A549 (cell line): ENCODE results near the gene PPP4R3A. TPM values are rescaled to one million over a fixed set of nuclear protein-coding genes. Genes with fewer than 3 reads are reported as not detected.

Source experiments
- ATAC-seq, 2 experiments: fragments of 200-7000 bp in 1 of 2; fragments of >200 bp in 1 of 2; cut with Nextera tagmentation in 1 of 2; cut with Tn5 transposase in 1 of 2; 3 replicates each; pipeline versions ENCODE4 v1.8.0 to v1.9.1; 2018 to 2020; ENCODE audit warnings: mild to moderate bottlenecking in 1 of 2, moderate library complexity in 1 of 2
- CTCF ChIA-PET: fragments of 300-600 bp; sonication (Branson Sonifier 250); formaldehyde crosslinking; extraction: SDS; loops from one replicate; lab custom pipeline; 2021; ENCODE audit warnings: antibody characterized with exemption, inconsistent platforms; lab: Yijun Ruan, JAX
- POLR2A ChIA-PET: fragments of 350-600 bp; formaldehyde crosslinking; extraction: SDS; loops from one replicate; lab custom pipeline; 2021; ENCODE audit warnings: antibody characterized with exemption, inconsistent platforms; lab: Yijun Ruan, JAX
- DNase-seq, 2 experiments: peaks; one replicate each; pipeline versions ENCODE4 v3.0.0 to v3.0.0-alpha.2; 2011 to 2016; ENCODE audit warnings: low read depth in 1 of 2, low spot score in 1 of 2
- FAIRE-seq: peaks from 2 replicates; lab custom pipeline; 2011; peaks lifted over from hg19 to GRCh38; lab: Jason Lieb, UNC
- H3K27ac ChIP-seq, 2 experiments: fragments of >200 bp; sonication (Bioruptor Twin); formaldehyde crosslinking; 3 replicates each; pipeline ENCODE4 v1.5.1; 2016 to 2017
- H3K4me1 ChIP-seq: fragments of >200 bp; sonication (Bioruptor Twin); formaldehyde crosslinking; 3 replicates; pipeline ENCODE4 v1.6.1; 2016
- H3K4me2 ChIP-seq: fragments of >200 bp; sonication (Bioruptor Twin); formaldehyde crosslinking; 3 replicates; pipeline ENCODE4 v1.6.1; 2016
- H3K4me3 ChIP-seq: fragments of >200 bp; sonication (Bioruptor Twin); formaldehyde crosslinking; 3 replicates; pipeline ENCODE4 v1.5.1; 2016
- H3K9me3 ChIP-seq: fragments of >200 bp; sonication (Bioruptor Twin); formaldehyde crosslinking; 3 replicates; pipeline ENCODE4 v1.6.1; 2016
- CBX8 ChIP-seq: fragments of 200-600 bp; sonication (generic); IDR thresholded peaks from 2 replicates; pipeline ENCODE4 v1.6.1; 2016
- CHD2 ChIP-seq: fragments of 150-350 bp; IDR thresholded peaks from 2 replicates; pipeline ENCODE4 v1.6.1; 2014; ENCODE audit warnings: low read length; ENCODE audit not compliant: partially characterized antibody
- CHD4 ChIP-seq: fragments of 200-600 bp; sonication (generic); IDR thresholded peaks from 2 replicates; pipeline ENCODE4 v1.6.1; 2016; ENCODE audit warnings: antibody characterized with exemption, mild to moderate bottlenecking, borderline replicate concordance
- EHMT2 ChIP-seq: fragments of 200-600 bp; sonication (generic); IDR thresholded peaks from 2 replicates; pipeline ENCODE4 v1.6.1; 2016; ENCODE audit warnings: antibody characterized with exemption, low read depth, mild to moderate bottlenecking, moderate library complexity
- EP300 ChIP-seq, 2 experiments: fragments of >200 bp; sonication (Bioruptor Twin); formaldehyde crosslinking; IDR thresholded peaks; 2 replicates in 1 of 2; 3 replicates in 1 of 2; pipeline ENCODE4 v1.6.1; 2016 to 2017
- ESRRA ChIP-seq: fragments of 150-350 bp; IDR thresholded peaks from 2 replicates; pipeline ENCODE4 v1.6.1; 2014; ENCODE audit warnings: mild to moderate bottlenecking, low read length, borderline replicate concordance
- FOSB ChIP-seq: fragments of 250-450 bp; sonication (Bioruptor Pico); IDR thresholded peaks from 2 replicates; pipeline ENCODE4 v1.5.0; 2020; ENCODE audit warnings: mild to moderate bottlenecking, moderate library complexity
- FOXS1 ChIP-seq: fragments of 250-450 bp; sonication (Bioruptor Pico); IDR thresholded peaks from 2 replicates; pipeline ENCODE4 v1.5.0; 2020; ENCODE audit warnings: mild to moderate bottlenecking, moderate library complexity
- HEYL ChIP-seq: fragments of 250-450 bp; sonication (Bioruptor Pico); IDR thresholded peaks from 2 replicates; pipeline ENCODE4 v1.8.0; 2021; ENCODE audit warnings: mild to moderate bottlenecking, moderate library complexity
- JUN ChIP-seq, 2 experiments: fragments of >200 bp; sonication (Bioruptor Twin); formaldehyde crosslinking; IDR thresholded peaks; 2 replicates in 1 of 2; 3 replicates in 1 of 2; pipeline ENCODE4 v1.6.1; 2016 to 2017
- KDM1A ChIP-seq: fragments of 200-600 bp; sonication (generic); IDR thresholded peaks from 2 replicates; pipeline ENCODE4 v1.6.1; 2016; ENCODE audit warnings: low read depth, mild to moderate bottlenecking
- KDM5A ChIP-seq: fragments of 200-600 bp; sonication (generic); IDR thresholded peaks from 2 replicates; pipeline ENCODE4 v1.6.1; 2016; ENCODE audit warnings: antibody characterized with exemption, mild to moderate bottlenecking
- MAFK ChIP-seq: fragments of 450-650 bp; IDR thresholded peaks from 2 replicates; pipeline ENCODE4 v1.6.1; 2014; ENCODE audit not compliant: partially characterized antibody
- MAZ ChIP-seq: fragments of 150-350 bp; IDR thresholded peaks from 2 replicates; pipeline ENCODE4 v1.6.1; 2014; ENCODE audit warnings: antibody characterized with exemption, low read depth, low read length, borderline replicate concordance
- MYC ChIP-seq: IDR thresholded peaks from 2 replicates; pipeline ENCODE4 v1.6.1; 2012; ENCODE audit warnings: mild to moderate bottlenecking, inconsistent platforms, low read length, improper control_type of control experiment, borderline replicate concordance
- NFE2L2 ChIP-seq: fragments of 150-350 bp; conservative IDR thresholded peaks from 2 replicates; pipeline ENCODE4 v1.6.1; 2014; ENCODE audit warnings: low read length
- NPAS2 ChIP-seq: fragments of 250-450 bp; sonication (Bioruptor Pico); IDR thresholded peaks from 2 replicates; pipeline ENCODE4 v1.8.0; 2022; ENCODE audit warnings: mild to moderate bottlenecking, moderate library complexity, borderline replicate concordance
- POLR2A ChIP-seq: IDR thresholded peaks from 2 replicates; pipeline ENCODE4 v1.6.1; 2012; ENCODE audit warnings: mild to moderate bottlenecking, low read length
- RAD21 ChIP-seq, 2 experiments: fragments of >200 bp in 1 of 2; sonication (Bioruptor Twin) in 1 of 2; formaldehyde crosslinking in 1 of 2; IDR thresholded peaks in 1 of 2; conservative IDR thresholded peaks in 1 of 2; 2 replicates in 1 of 2; 3 replicates in 1 of 2; pipeline ENCODE4 v1.6.1; 2012 to 2018; ENCODE audit warnings: inconsistent platforms in 1 of 2
- RARB ChIP-seq: fragments of 250-450 bp; sonication (Bioruptor Pico); IDR thresholded peaks from 2 replicates; pipeline ENCODE4 v1.8.0; 2021; ENCODE audit warnings: mild to moderate bottlenecking, moderate library complexity
- SREBF2 ChIP-seq: fragments of 450-650 bp; IDR thresholded peaks from 2 replicates; pipeline ENCODE4 v1.6.1; 2014; ENCODE audit warnings: mild to moderate bottlenecking, moderate library complexity
- TP53 ChIP-seq: fragments of 250-450 bp; sonication (Bioruptor Pico); IDR thresholded peaks from 2 replicates; pipeline ENCODE4 v1.5.0; 2021; ENCODE audit warnings: mild to moderate bottlenecking, moderate library complexity
- ZFP36 ChIP-seq: fragments of 450-650 bp; IDR thresholded peaks from 2 replicates; pipeline ENCODE4 v1.6.1; 2014; ENCODE audit warnings: borderline replicate concordance; ENCODE audit not compliant: partially characterized antibody
- ZNF302 ChIP-seq: fragments of 250-450 bp; sonication (Bioruptor Pico); IDR thresholded peaks from 2 replicates; pipeline ENCODE4 v1.9.0; 2021; ENCODE audit warnings: inconsistent platforms, mild to moderate bottlenecking, moderate library complexity
- ZSCAN20 ChIP-seq: fragments of 250-450 bp; sonication (Bioruptor Pico); IDR thresholded peaks from 2 replicates; pipeline ENCODE4 v1.8.0; 2022; ENCODE audit warnings: mild to moderate bottlenecking, moderate library complexity
- WGBS: methylation state at CpG from one replicate; pipeline ENCODE4 v1.1.6; 2017; ENCODE audit errors: missing lambda C conversion rate; 5-methylcytosine and 5-hydroxymethylcytosine counted together
- polyA plus RNA-seq, 4 experiments: library from polyadenylated mRNA; depleted of rRNA in 3 of 4; stranded (reverse); fragments of >200 nt; fragmentation: RNase III in 1 of 4; extraction: RNeasy Plus Mini Kit Qiagen cat#74134 plus additional on column Dnase treatment in 1 of 4; gene quantifications; 2 replicates in 3 of 4; 3 replicates in 1 of 4; pipeline ENCODE4 v1.2.3, GENCODE V29; 2011 to 2017
- TF ChIP-seq, protein P1 (sequence below): fragments of >200 bp; sonication (Bioruptor Twin); formaldehyde crosslinking; IDR thresholded peaks from 3 replicates; pipeline ENCODE4 v1.5.1; 2016
- TF ChIP-seq, protein P2 (sequence below): fragments of 450-650 bp; IDR thresholded peaks from 2 replicates; pipeline ENCODE4 v1.6.1; 2014; ENCODE audit warnings: antibody characterized with exemption
- TF ChIP-seq, protein P3 (sequence below): fragments of >200 bp; sonication (Bioruptor Twin); formaldehyde crosslinking; IDR thresholded peaks from 2 replicates; pipeline ENCODE4 v1.6.1; 2016
- TF ChIP-seq, protein P4 (sequence below): fragments of 250-450 bp; sonication (Bioruptor Pico); IDR thresholded peaks from 2 replicates; pipeline ENCODE4 v1.5.0; 2021; ENCODE audit warnings: mild to moderate bottlenecking, moderate library complexity, borderline replicate concordance

PPP4R3A gene
- polyA plus RNA-seq, 2 of the 4 experiments (the other 2 are of a cell fraction) = 69.5 to 83.6 TPM

DNA sequence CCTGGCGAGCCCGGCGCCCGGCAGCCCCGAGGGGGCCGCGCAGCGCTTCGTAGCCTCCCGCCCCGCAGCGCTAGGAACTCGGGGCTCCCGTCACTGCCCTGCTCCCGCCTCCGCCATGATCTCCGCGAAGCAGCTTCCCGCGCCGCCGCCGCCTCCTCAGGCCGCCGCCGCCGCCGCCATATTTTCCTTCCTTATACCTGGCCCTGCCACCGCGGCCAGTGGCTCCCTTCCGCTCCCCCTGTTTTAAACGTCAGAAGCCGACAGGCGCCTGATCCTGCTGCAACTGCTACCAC is 286 bp downstream of the PPP4R3A start:
- H3K9me3 ChIP-seq = no peaks in the 10 kb centered on the region
- no peak for TF ChIP-seq RARB (CRISPR knock-in tag)
- no peak for TF ChIP-seq MAZ
- TF ChIP-seq, protein P1, sequence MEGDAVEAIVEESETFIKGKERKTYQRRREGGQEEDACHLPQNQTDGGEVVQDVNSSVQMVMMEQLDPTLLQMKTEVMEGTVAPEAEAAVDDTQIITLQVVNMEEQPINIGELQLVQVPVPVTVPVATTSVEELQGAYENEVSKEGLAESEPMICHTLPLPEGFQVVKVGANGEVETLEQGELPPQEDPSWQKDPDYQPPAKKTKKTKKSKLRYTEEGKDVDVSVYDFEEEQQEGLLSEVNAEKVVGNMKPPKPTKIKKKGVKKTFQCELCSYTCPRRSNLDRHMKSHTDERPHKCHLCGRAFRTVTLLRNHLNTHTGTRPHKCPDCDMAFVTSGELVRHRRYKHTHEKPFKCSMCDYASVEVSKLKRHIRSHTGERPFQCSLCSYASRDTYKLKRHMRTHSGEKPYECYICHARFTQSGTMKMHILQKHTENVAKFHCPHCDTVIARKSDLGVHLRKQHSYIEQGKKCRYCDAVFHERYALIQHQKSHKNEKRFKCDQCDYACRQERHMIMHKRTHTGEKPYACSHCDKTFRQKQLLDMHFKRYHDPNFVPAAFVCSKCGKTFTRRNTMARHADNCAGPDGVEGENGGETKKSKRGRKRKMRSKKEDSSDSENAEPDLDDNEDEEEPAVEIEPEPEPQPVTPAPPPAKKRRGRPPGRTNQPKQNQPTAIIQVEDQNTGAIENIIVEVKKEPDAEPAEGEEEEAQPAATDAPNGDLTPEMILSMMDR = no peak
- TF ChIP-seq HEYL (CRISPR knock-in tag) = no peak
- no peak for TF ChIP-seq FOXS1 (CRISPR knock-in tag)
- no peak for TF ChIP-seq ZNF302 (CRISPR knock-in tag)
- no peak for TF ChIP-seq KDM1A
- TF ChIP-seq KDM5A = no peak
- TF ChIP-seq CHD2 = no peak
- TF ChIP-seq, protein P2, sequence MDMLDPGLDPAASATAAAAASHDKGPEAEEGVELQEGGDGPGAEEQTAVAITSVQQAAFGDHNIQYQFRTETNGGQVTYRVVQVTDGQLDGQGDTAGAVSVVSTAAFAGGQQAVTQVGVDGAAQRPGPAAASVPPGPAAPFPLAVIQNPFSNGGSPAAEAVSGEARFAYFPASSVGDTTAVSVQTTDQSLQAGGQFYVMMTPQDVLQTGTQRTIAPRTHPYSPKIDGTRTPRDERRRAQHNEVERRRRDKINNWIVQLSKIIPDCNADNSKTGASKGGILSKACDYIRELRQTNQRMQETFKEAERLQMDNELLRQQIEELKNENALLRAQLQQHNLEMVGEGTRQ = no peak
- no peak for TF ChIP-seq RAD21 (conservative IDR thresholded peaks at IDR 0.05 in 1 of 2, IDR thresholded peaks at IDR 0.05 in 1 of 2)
- no peak for TF ChIP-seq JUN (IDR thresholded peaks at IDR 0.05)
- no peak for TF ChIP-seq SREBF2
- TF ChIP-seq ZSCAN20 (CRISPR knock-in tag) = no peak
- no peak for TF ChIP-seq NFE2L2
- TF ChIP-seq CBX8 = no peak
- H3K4me2 ChIP-seq = peak overlapping the region; percentile 88
- peak overlapping the region; percentile 98 for H3K27ac ChIP-seq
- ATAC-seq (peak; percentile 61 to 67), FAIRE-seq (no peak), DNase-seq (no peak)
- peaks cover 14% of the 10 kb centered on the region; the same call in 1 of the 3 replicates for H3K4me1 ChIP-seq
- POLR2A ChIA-PET = interaction anchor here (0.8 to 1.2 kb wide), 4 partner anchors 11 to 530 kb away, joined by 3 read pairs; partner anchors contain the start of gene TRIP11
- CTCF ChIA-PET = interaction anchor here (1.2 kb wide), 2 partner anchors 186 to 401 kb away, joined by 3 read pairs; no protein-coding TSS in a partner anchor
- peak overlapping the region; percentile 93 for H3K4me3 ChIP-seq
- 2% methylated on average over 22 of the region's 34 CpGs for WGBS

DNA sequence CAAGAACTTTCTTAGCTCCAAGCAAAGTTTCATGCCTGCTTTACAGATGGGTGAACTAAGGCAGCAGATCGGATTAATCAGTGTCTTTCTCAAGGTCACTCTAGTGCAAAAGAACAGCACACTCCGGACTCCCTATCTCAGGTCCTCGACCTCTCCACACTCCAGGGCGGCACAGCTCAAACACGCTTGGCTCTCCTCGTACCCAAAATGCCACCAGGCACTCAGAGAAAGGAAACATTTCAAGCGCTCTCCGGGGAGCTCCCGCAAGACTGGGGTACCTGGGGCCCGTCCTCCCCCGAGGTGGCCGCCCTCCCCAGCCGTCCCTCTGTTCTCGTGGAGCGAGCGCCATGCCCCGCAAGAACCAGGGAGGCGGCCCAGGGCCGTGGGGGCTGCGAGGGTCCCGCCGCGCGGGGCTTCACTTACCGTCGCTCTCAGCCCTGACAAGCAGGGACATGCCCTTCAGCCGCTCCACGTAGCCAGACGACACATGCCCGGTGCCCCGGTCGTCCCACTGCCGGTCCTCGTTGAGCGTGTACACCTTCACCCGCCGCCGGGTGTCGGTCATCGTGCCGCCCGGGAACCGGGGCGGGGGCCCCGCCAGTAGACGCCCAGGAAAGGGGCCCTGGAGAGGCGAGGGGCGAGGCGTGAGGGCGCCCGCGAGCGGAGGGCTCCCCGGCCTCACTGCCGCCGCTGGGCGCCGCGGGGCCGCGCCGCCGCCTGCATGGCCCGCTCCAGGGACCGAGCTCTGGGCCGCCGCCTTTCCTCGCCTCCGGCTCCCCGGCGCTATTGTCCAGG is 830 bp downstream of the PPP4R3A start:
- FAIRE-seq = no peak
- peak; percentile 25 to 27 for DNase-seq
- CTCF ChIA-PET = interaction anchor here (1.2 kb wide), 2 partner anchors 185 to 402 kb away, joined by 3 read pairs; no protein-coding TSS in a partner anchor

DNA sequence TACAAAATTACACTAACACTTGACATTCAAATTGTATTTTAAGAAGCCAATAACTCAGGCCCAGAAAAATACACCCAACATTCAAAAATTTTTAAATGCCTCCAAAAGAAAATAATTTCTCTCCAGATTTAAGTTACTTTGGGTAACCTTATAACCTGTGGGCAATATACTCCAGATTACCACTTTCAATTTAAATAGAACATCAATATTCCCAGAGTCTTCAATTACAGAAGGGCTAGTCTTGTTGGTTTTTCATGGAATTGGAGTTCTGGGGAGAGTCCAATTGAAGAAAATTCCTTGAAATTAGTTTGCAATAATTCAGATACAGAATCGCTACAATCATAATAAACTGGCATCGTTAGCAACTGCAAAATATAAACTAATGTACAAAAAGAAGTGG is 2.0 kb downstream of the PPP4R3A start:
- CTCF ChIA-PET = no interaction called here
- Histone ChIP-seq H3K4me1 (peaks cover 15% of the 10 kb centered on the region; the same call in 1 of the 3 replicates), H3K4me3 (peak overlapping the region; percentile 93)
- no peak for ATAC-seq
- no peak for DNase-seq
- TF ChIP-seq ZFP36 = no peak
- no peak for TF ChIP-seq POLR2A
- TF ChIP-seq CHD4 = no peak
- no peak for TF ChIP-seq EP300 (IDR thresholded peaks at IDR 0.05)
- TF ChIP-seq, protein P3, sequence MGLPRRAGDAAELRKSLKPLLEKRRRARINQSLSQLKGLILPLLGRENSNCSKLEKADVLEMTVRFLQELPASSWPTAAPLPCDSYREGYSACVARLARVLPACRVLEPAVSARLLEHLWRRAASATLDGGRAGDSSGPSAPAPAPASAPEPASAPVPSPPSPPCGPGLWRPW = no peak
- no peak for TF ChIP-seq NPAS2 (CRISPR knock-in tag)
- TF ChIP-seq RARB (CRISPR knock-in tag) = no peak
- no peak for TF ChIP-seq EHMT2
- no peak for TF ChIP-seq TP53 (CRISPR knock-in tag)
- TF ChIP-seq MYC = no peak
- no peak for TF ChIP-seq MAFK
- TF ChIP-seq FOSB (CRISPR knock-in tag) = no peak
- TF ChIP-seq, protein P4, sequence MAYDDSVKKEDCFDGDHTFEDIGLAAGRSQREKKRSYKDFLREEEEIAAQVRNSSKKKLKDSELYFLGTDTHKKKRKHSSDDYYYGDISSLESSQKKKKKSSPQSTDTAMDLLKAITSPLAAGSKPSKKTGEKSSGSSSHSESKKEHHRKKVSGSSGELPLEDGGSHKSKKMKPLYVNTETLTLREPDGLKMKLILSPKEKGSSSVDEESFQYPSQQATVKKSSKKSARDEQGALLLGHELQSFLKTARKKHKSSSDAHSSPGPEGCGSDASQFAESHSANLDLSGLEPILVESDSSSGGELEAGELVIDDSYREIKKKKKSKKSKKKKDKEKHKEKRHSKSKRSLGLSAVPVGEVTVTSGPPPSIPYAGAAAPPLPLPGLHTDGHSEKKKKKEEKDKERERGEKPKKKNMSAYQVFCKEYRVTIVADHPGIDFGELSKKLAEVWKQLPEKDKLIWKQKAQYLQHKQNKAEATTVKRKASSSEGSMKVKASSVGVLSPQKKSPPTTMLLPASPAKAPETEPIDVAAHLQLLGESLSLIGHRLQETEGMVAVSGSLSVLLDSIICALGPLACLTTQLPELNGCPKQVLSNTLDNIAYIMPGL (CRISPR knock-in tag) = no peak
- TF ChIP-seq, all 56 proteins: peak for 0
- WGBS = 5% methylated on average over 2 of the region's 2 CpGs
- H3K27ac ChIP-seq = peak overlapping the region; percentile 98; a peak in 4 of 6 replicates
- POLR2A ChIA-PET = no interaction called here
- no peak for FAIRE-seq
- no peaks in the 10 kb centered on the region for H3K9me3 ChIP-seq
- H3K4me2 ChIP-seq = peak overlapping the region; percentile 88

More for the DNA sequence above, 830 bp downstream of the PPP4R3A start:
- H3K9me3 ChIP-seq = no peaks in the 10 kb centered on the region
- peak; percentile 23 to 36; a peak in 5 of 6 replicates for ATAC-seq
- 0% methylated on average over 6 of the region's 71 CpGs for WGBS
- peaks cover 14% of the 10 kb centered on the region; the same call in 1 of the 3 replicates for H3K4me1 ChIP-seq
- peak overlapping the region; percentile 93 for H3K4me3 ChIP-seq
- TF ChIP-seq NFE2L2 (no peak), ESRRA (0 out of 2 replicates have a peak, but pooled peaks have one; percentile 40)
- POLR2A ChIA-PET = interaction anchor here (0.7 to 1.2 kb wide), 5 partner anchors 12 to 531 kb away, joined by 3 read pairs; partner anchors contain the start of genes FBLN5 and TRIP11
- peak overlapping the region; percentile 98 for H3K27ac ChIP-seq
- H3K4me2 ChIP-seq = peak overlapping the region; percentile 88
